ENCODE data around the gene RGL1. TPM values are rescaled to one million over a fixed set of nuclear protein-coding genes. Genes with fewer than 3 reads are reported as not detected.

The RGL1 gene
- total and polyA plus RNA-seq, 2 donors: 15.7 to 69.4 TPM

DNA sequence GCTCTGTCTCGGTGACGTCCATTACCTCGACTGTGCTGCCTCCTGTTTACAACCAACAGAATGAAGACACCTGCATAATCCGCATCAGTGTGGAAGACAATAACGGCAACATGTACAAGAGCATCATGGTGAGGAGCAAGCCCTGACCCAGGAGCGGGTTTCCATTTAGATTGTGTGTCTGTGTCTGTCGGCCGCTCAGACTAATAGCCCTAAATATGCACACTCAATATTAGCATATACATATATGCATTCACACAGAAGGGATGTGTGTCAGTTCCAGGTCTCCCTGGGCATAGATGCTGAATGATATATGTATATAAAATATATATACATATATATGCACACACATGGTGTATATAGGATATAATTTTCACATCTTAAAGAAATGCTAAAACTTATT, 111.7 kb downstream of the RGL1 start:
- no peak for DNase-seq (ENCODE audit: extremely low spot score)
- Histone ChIP-seq H3K27ac (ENCODE audit: low read depth) (no peak overlapping the region), H3K36me3 (ENCODE audit: insufficient read depth) (peaks cover 5% of the 10 kb centered on the region), H3K4me3 (ENCODE audit: low read depth, low read length) (no peak overlapping the region), H3K4me1 (ENCODE audit: insufficient read depth) (peaks cover 2% of the 10 kb centered on the region)
- 94% methylated on average over 8 of the region's 8 CpGs for WGBS

- peaks cover 7% of the 10 kb centered on the region for H3K36me3 ChIP-seq (ENCODE audit: insufficient read depth)
- no peak for DNase-seq (ENCODE audit: extremely low spot score)
- no peak overlapping the region for H3K4me3 ChIP-seq (ENCODE audit: low read depth, low read length)
- no peak overlapping the region for H3K27ac ChIP-seq (ENCODE audit: low read depth)
- H3K4me1 ChIP-seq (ENCODE audit: insufficient read depth): peaks cover 2% of the 10 kb centered on the region
- WGBS: 84% methylated on average over 6 of the region's 6 CpGs
These were observed 113.7 kb downstream of the RGL1 start for GRCh38 chr1:183918589-183918988.

GRCh38 chr1:183920651-183921050, 115.7 kb downstream of the RGL1 start:
- no peak for DNase-seq (ENCODE audit: extremely low spot score)
- WGBS: 75% methylated on average over 3 of the region's 3 CpGs
- H3K4me3 ChIP-seq (ENCODE audit: low read depth, low read length): no peak overlapping the region
- H3K27ac ChIP-seq (ENCODE audit: low read depth): no peak overlapping the region
- H3K4me1 ChIP-seq (ENCODE audit: insufficient read depth): no peaks in the 10 kb centered on the region
- peaks cover 7% of the 10 kb centered on the region for H3K36me3 ChIP-seq (ENCODE audit: insufficient read depth)

GRCh38 chr1:183922197-183922596, 117.3 kb downstream of the RGL1 start:
- Histone ChIP-seq H3K27ac (ENCODE audit: low read depth) (no peak overlapping the region), H3K36me3 (ENCODE audit: insufficient read depth) (peaks cover 6% of the 10 kb centered on the region), H3K4me1 (ENCODE audit: insufficient read depth) (no peaks in the 10 kb centered on the region), H3K4me3 (ENCODE audit: low read depth, low read length) (no peak overlapping the region)
- WGBS: 91% methylated on average over 15 of the region's 15 CpGs
- no peak for DNase-seq (ENCODE audit: extremely low spot score)

DNA sequence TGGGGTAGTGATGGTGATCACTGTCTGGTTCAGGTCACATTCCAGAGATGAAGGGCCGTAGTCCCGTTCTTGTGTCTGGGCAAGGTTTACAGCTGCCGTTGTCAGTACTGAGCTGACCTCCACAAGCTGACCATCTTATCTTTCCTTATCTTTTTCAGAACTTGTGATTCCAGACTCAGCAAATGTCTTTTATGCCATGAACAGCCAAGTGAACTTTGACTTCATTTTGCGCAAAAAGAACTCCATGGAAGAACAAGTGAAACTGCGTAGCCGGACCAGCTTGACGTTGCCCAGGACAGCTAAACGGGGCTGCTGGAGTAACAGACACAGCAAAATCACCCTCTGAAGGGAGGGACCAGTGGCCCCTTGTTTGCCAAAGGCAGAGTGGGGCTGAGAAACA, 121.0 kb downstream of the RGL1 start:
- WGBS: 77% methylated on average over 8 of the region's 8 CpGs
- Histone ChIP-seq H3K4me3 (ENCODE audit: low read depth, low read length) (no peak overlapping the region), H3K27ac (ENCODE audit: low read depth) (no peak overlapping the region), H3K4me1 (ENCODE audit: insufficient read depth) (no peaks in the 10 kb centered on the region), H3K36me3 (ENCODE audit: insufficient read depth) (peaks cover 3% of the 10 kb centered on the region)
- no peak for DNase-seq (ENCODE audit: extremely low spot score)

GRCh38 chr1:183926983-183927382, 122.1 kb downstream of the RGL1 start:
- peaks cover 3% of the 10 kb centered on the region for H3K36me3 ChIP-seq (ENCODE audit: insufficient read depth)
- WGBS: 84% methylated on average over 5 of the region's 5 CpGs
- H3K27ac ChIP-seq (ENCODE audit: low read depth): no peak overlapping the region
- H3K4me1 ChIP-seq (ENCODE audit: insufficient read depth): no peaks in the 10 kb centered on the region
- H3K4me3 ChIP-seq (ENCODE audit: low read depth, low read length): no peak overlapping the region
- no peak for DNase-seq (ENCODE audit: extremely low spot score)

- no peak overlapping the region for H3K4me3 ChIP-seq (ENCODE audit: low read depth, low read length)
- 56% methylated on average over 2 of the region's 2 CpGs for WGBS
- no peaks in the 10 kb centered on the region for H3K4me1 ChIP-seq (ENCODE audit: insufficient read depth)
- H3K27ac ChIP-seq (ENCODE audit: low read depth): no peak overlapping the region
- H3K36me3 ChIP-seq (ENCODE audit: insufficient read depth): no peaks in the 10 kb centered on the region
- DNase-seq (ENCODE audit: extremely low spot score): no peak
These were observed 126.8 kb downstream of the RGL1 start for GRCh38 chr1:183931646-183932271.

GRCh38 chr1:183932412-183932811, 127.5 kb downstream of the RGL1 start:
- no peaks in the 10 kb centered on the region for H3K36me3 ChIP-seq (ENCODE audit: insufficient read depth)
- H3K27ac ChIP-seq (ENCODE audit: low read depth): no peak overlapping the region
- H3K4me1 ChIP-seq (ENCODE audit: insufficient read depth): no peaks in the 10 kb centered on the region
- 23% methylated on average over 15 of the region's 15 CpGs for WGBS
- peak; percentile 40 for DNase-seq (ENCODE audit: extremely low spot score)
- no peak overlapping the region for H3K4me3 ChIP-seq (ENCODE audit: low read depth, low read length)

DNA sequence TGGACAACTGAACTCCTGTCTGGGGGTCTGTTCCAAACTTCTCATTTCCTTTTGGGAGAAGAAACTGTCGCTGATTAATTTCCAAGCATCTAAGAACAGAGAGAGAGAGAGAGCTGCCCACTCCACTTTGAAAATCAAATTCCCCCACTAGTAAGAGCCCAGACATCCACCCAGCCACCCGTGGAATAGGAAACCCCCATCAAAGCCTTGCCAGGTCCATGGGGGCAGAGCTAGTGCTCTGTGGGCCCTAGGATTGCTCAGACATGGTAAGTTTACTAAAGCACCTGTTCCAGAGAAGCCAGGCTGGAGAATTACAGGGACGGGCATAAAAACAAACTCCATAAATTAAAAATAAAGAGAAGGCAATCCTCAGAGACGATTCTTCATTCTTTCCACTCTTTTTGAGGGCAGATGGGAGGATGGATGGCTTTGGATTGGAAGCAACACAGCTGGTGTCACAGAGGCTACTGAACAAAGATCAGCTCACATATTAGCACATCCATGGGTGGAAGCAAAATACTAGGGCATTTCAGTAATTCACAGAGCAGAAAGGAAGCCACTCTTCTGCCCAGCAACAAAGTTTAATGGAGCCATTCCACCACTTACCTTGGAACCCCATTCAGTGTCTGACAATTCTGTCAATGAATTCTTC, 128.7 kb downstream of the RGL1 start:
- Histone ChIP-seq H3K4me1 (ENCODE audit: insufficient read depth) (no peaks in the 10 kb centered on the region), H3K27ac (ENCODE audit: low read depth) (no peak overlapping the region), H3K36me3 (ENCODE audit: insufficient read depth) (no peaks in the 10 kb centered on the region), H3K4me3 (ENCODE audit: low read depth, low read length) (no peak overlapping the region)
- no peak for DNase-seq (ENCODE audit: extremely low spot score)
- WGBS: 81% methylated on average over 4 of the region's 4 CpGs

DNA sequence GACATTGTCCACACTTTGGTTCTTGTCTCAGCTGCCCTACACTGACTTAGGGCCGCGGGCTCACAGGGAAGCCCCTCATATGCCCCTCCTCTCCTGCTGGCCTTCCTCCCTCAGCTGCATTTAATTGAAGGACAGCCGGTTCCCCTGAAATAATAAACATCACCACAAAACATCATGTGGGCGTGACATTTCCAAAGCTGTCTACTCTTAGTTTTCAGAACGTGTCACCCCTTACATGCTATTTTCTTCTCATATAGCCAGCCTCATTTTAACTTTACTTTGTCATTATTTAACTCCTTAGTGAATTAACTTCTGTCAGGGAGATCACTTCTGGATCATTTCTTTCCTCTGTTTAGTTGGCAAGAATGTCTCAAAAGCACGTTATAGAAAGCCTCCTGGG, 129.4 kb downstream of the RGL1 start:
- Histone ChIP-seq H3K36me3 (ENCODE audit: insufficient read depth) (no peaks in the 10 kb centered on the region), H3K27ac (ENCODE audit: low read depth) (no peak overlapping the region), H3K4me1 (ENCODE audit: insufficient read depth) (no peaks in the 10 kb centered on the region), H3K4me3 (ENCODE audit: low read depth, low read length) (no peak overlapping the region)
- WGBS: 75% methylated on average over 6 of the region's 6 CpGs
- DNase-seq (ENCODE audit: extremely low spot score): no peak

DNA sequence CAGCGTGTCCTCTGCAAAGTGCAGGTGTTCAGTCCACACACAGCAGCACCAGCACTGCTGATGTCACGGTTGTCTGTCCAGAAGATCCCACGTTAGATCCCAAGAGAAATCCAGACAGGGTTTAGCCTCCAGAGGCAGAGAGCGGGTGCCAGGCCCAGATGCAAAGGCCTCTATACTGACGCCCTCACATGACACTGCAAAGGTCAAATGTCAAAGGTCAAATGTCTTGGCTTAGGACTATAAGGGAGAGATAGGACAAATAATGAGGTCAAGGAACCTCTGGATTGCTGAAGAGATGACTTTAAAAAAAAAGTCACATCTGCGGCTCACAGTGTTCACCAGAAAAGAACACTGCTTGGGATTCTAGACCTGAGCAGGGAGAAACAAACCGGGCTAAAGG, 131.1 kb downstream of the RGL1 start:
- WGBS: 95% methylated on average over 7 of the region's 7 CpGs
- no peak overlapping the region for H3K27ac ChIP-seq (ENCODE audit: low read depth)
- DNase-seq (ENCODE audit: extremely low spot score): no peak
- no peak overlapping the region for H3K4me3 ChIP-seq (ENCODE audit: low read depth, low read length)
- no peaks in the 10 kb centered on the region for H3K36me3 ChIP-seq (ENCODE audit: insufficient read depth)
- H3K4me1 ChIP-seq (ENCODE audit: insufficient read depth): no peaks in the 10 kb centered on the region

DNA sequence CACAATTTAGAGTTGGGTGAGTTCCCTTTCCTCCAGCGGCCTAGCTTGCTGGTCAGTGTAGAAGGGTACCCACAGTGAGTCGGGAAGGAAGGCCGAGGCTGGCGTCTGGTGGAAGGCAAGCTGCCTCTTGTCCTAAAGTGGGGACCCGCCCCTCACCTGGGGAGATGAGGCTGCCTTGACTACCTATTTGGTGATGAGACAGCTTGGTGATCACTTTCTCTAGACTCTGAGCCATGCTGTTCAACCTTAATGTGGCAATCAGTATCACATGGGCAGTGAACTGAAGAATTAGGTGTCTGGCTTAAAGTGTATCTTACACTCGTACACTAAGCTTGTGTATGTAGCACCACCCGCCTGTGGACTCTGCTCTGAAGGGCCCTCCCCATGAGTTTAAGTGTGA, 131.9 kb downstream of the RGL1 start:
- DNase-seq (ENCODE audit: extremely low spot score): no peak
- WGBS: 93% methylated on average over 7 of the region's 7 CpGs
- no peak overlapping the region for H3K27ac ChIP-seq (ENCODE audit: low read depth)
- H3K36me3 ChIP-seq (ENCODE audit: insufficient read depth): no peaks in the 10 kb centered on the region
- no peak overlapping the region for H3K4me3 ChIP-seq (ENCODE audit: low read depth, low read length)
- H3K4me1 ChIP-seq (ENCODE audit: insufficient read depth): no peaks in the 10 kb centered on the region

- no peak for DNase-seq (ENCODE audit: extremely low spot score)
- H3K4me3 ChIP-seq (ENCODE audit: low read depth, low read length): no peak overlapping the region
- WGBS: 82% methylated on average over 11 of the region's 11 CpGs
- no peaks in the 10 kb centered on the region for H3K36me3 ChIP-seq (ENCODE audit: insufficient read depth)
- no peaks in the 10 kb centered on the region for H3K4me1 ChIP-seq (ENCODE audit: insufficient read depth)
- no peak overlapping the region for H3K27ac ChIP-seq (ENCODE audit: low read depth)
These were observed 132.7 kb downstream of the RGL1 start for GRCh38 chr1:183937611-183938010.

GRCh38 chr1:183941001-183941400, 136.1 kb downstream of the RGL1 start:
- no peak for DNase-seq (ENCODE audit: extremely low spot score)
- no peaks in the 10 kb centered on the region for H3K36me3 ChIP-seq (ENCODE audit: insufficient read depth)
- H3K4me1 ChIP-seq (ENCODE audit: insufficient read depth): no peaks in the 10 kb centered on the region
- WGBS: 96% methylated on average over 5 of the region's 5 CpGs
- H3K27ac ChIP-seq (ENCODE audit: low read depth): no peak overlapping the region
- H3K4me3 ChIP-seq (ENCODE audit: low read depth, low read length): no peak overlapping the region

Data from urinary bladder (tissue), 4 donors.